IPS-15b (cell line): Measurements from ENCODE around the gene FOXC2.
A peak's percentile ranks its signal among the peaks of the same experiment; 100 is the strongest.

Experiments used
- H3K27me3 ChIP-seq: one replicate; pipeline ENCODE4 v1.6.1; 2013; ENCODE audit warnings: low read length; ENCODE audit not compliant: control insufficient read depth, insufficient read depth
- H3K36me3 ChIP-seq: one replicate; pipeline ENCODE4 v1.6.1; 2013; ENCODE audit warnings: low read length; ENCODE audit not compliant: control insufficient read depth, insufficient read depth
- H3K4me1 ChIP-seq: one replicate; pipeline ENCODE4 v1.6.1; 2013; ENCODE audit warnings: mild to moderate bottlenecking, low read length; ENCODE audit not compliant: control insufficient read depth, insufficient read depth
- H3K4me3 ChIP-seq: one replicate; pipeline ENCODE4 v1.5.1; 2013; ENCODE audit warnings: low read depth, low read length
- H3K9ac ChIP-seq: one replicate; pipeline ENCODE4 v1.6.1; 2013; ENCODE audit warnings: low read depth, mild to moderate bottlenecking, low read length
- H3K9me3 ChIP-seq: one replicate; pipeline ENCODE4 v1.6.1; 2013; ENCODE audit warnings: mild to moderate bottlenecking, low read length; ENCODE audit not compliant: control insufficient read depth, insufficient read depth

The FOXC2 gene

GRCh38 chr16:86566601-86566965 lies at the start of gene FOXC2:
TSS of gene FOXC2 (plus strand) at chr16:86566829. CDS start at chr16:86567336, 507 bp downstream.
- Histone ChIP-seq H3K36me3 (no peaks in the 10 kb centered on the region), H3K4me3 (peak within 1 kb of the TSS; percentile 41), H3K4me1 (peaks cover 6% of the 10 kb centered on the region), H3K27me3 (peaks cover 78% of the 10 kb centered on the region), H3K9me3 (no peaks in the 10 kb centered on the region), H3K9ac (no peak within 1 kb of the TSS)

GRCh38 chr16:86517033-86517432 lies 49.6 kb upstream of the FOXC2 start:
- H3K36me3 ChIP-seq, result no peaks in the 10 kb centered on the region
- H3K27me3 ChIP-seq, result peaks cover 80% of the 10 kb centered on the region

GRCh38 chr16:86517652-86518258 lies 48.9 kb upstream of the FOXC2 start:
- peaks cover 73% of the 10 kb centered on the region for H3K27me3 ChIP-seq

More at GRCh38 chr16:86517033-86517432, 49.6 kb upstream of the FOXC2 start:
- Histone ChIP-seq H3K9ac (no peak overlapping the region), H3K4me1 (no peaks in the 10 kb centered on the region), H3K4me3 (peak overlapping the region; percentile 13), H3K9me3 (no peaks in the 10 kb centered on the region)

GRCh38 chr16:86519007-86519648 lies 47.5 kb upstream of the FOXC2 start:
- Histone ChIP-seq H3K4me1 (no peaks in the 10 kb centered on the region), H3K9me3 (no peaks in the 10 kb centered on the region), H3K4me3 (no peak overlapping the region), H3K36me3 (no peaks in the 10 kb centered on the region), H3K9ac (no peak overlapping the region), H3K27me3 (peaks cover 59% of the 10 kb centered on the region)

More at GRCh38 chr16:86517652-86518258, 48.9 kb upstream of the FOXC2 start:
- Histone ChIP-seq H3K4me3 (peak overlapping the region; percentile 13), H3K9me3 (no peaks in the 10 kb centered on the region), H3K9ac (no peak overlapping the region), H3K4me1 (no peaks in the 10 kb centered on the region), H3K36me3 (no peaks in the 10 kb centered on the region)

GRCh38 chr16:86519649-86520316 lies 46.8 kb upstream of the FOXC2 start:
- Histone ChIP-seq H3K4me1 (no peaks in the 10 kb centered on the region), H3K9ac (no peak overlapping the region), H3K4me3 (no peak overlapping the region), H3K36me3 (no peaks in the 10 kb centered on the region), H3K27me3 (peaks cover 53% of the 10 kb centered on the region), H3K9me3 (no peaks in the 10 kb centered on the region)

- no peak overlapping the region for H3K9ac ChIP-seq
- H3K4me1 ChIP-seq, result no peaks in the 10 kb centered on the region
- peaks cover 45% of the 10 kb centered on the region for H3K27me3 ChIP-seq
- no peak overlapping the region for H3K4me3 ChIP-seq
- no peaks in the 10 kb centered on the region for H3K9me3 ChIP-seq
- H3K36me3 ChIP-seq, result no peaks in the 10 kb centered on the region
Measured at GRCh38 chr16:86520317-86521210, 46.1 kb upstream of the FOXC2 start.

- Histone ChIP-seq H3K9me3 (no peaks in the 10 kb centered on the region), H3K9ac (no peak overlapping the region), H3K27me3 (peaks cover 35% of the 10 kb centered on the region), H3K36me3 (no peaks in the 10 kb centered on the region), H3K4me1 (no peaks in the 10 kb centered on the region), H3K4me3 (no peak overlapping the region)
Measured at GRCh38 chr16:86521236-86522197, 45.1 kb upstream of the FOXC2 start.

- no peaks in the 10 kb centered on the region for H3K4me1 ChIP-seq
- no peaks in the 10 kb centered on the region for H3K36me3 ChIP-seq
- H3K4me3 ChIP-seq, result no peak overlapping the region
- no peak overlapping the region for H3K9ac ChIP-seq
- H3K27me3 ChIP-seq, result peaks cover 24% of the 10 kb centered on the region
- H3K9me3 ChIP-seq, result no peaks in the 10 kb centered on the region
Measured at GRCh38 chr16:86522634-86523033, 44.0 kb upstream of the FOXC2 start.

GRCh38 chr16:86523166-86523740 lies 43.4 kb upstream of the FOXC2 start:
- H3K36me3 ChIP-seq, result no peaks in the 10 kb centered on the region
- no peaks in the 10 kb centered on the region for H3K9me3 ChIP-seq
- peaks cover 18% of the 10 kb centered on the region for H3K27me3 ChIP-seq
- H3K9ac ChIP-seq, result no peak overlapping the region
- H3K4me3 ChIP-seq, result no peak overlapping the region
- H3K4me1 ChIP-seq, result no peaks in the 10 kb centered on the region

- Histone ChIP-seq H3K4me3 (no peak overlapping the region), H3K27me3 (peaks cover 10% of the 10 kb centered on the region), H3K36me3 (no peaks in the 10 kb centered on the region), H3K4me1 (no peaks in the 10 kb centered on the region), H3K9me3 (no peaks in the 10 kb centered on the region), H3K9ac (no peak overlapping the region)
Measured at GRCh38 chr16:86524029-86524428, 42.6 kb upstream of the FOXC2 start.
